ENCODE results near the gene SMG1.

SMG1 gene

DNA sequence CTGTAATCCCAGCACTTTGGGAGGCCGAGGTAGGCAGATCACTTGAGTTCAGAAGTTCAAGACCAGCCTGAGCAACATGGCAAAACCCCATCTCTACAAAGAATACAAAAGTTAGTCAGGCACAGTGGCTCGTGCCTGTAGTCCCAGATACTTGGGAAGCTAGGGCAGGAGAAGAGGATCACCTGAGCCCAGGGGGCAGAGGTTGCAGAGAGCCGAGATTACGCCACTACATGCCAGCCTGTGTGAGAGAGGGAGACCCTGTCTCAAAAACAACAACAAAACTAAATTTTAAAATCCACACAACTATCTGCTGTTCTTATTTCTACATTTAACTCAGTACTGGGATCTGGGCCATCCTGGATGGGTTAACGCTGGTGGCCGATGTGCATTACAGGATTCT, 83.6 kb downstream of the SMG1 start:
- DNase-seq, result no peak

DNA sequence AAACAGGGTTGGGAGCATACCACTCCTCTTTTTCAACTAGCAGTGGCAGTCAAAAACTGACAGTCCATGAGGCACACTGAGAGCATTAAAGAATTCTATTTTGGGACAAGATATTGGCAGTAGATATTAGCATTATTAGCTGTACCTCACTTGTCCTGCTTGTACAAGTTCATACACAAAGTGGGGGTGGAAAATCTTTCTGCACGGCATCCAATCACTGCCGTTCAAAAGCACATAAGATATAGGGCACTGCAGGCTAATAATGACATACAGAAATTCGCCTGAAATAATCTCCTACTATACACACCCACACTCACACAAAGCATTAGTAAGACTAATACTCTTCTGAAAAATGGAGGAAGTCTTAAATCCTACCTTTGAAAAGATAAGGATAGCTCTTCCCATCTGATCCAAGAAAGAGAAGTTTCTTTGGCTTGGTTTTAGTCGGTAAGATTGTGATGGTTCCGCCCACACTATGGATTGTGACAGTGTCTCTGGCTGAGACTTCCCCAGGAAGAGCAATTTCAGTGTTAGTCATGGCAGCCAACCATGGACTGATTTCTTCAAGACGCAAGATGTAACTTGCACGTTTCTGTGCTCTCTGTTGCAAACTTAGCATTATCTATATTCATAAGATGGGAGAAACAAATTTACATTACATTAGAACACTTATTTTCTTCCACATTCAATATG, 84.2 kb downstream of the SMG1 start:
- no peak for DNase-seq

DNA sequence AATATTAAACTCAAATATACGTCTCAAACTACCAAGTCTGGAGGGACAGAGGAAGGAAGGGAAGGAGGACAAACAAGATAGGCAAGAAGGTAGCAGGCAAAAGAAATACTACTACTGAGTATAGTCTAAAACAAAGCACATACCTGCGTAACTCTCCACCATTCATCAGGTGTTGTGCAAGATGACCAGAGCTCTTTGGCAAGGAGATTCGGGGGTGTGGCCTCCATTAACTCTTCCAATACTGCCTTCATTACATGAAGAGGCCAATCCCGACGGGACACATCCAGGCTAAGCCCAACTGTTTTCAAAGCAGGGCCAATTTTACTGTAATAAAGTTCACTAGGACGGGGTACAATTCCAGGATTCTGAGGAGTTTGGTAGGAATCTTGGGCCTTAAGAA, 86.7 kb downstream of the SMG1 start:
- DNase-seq, result no peak

DNA sequence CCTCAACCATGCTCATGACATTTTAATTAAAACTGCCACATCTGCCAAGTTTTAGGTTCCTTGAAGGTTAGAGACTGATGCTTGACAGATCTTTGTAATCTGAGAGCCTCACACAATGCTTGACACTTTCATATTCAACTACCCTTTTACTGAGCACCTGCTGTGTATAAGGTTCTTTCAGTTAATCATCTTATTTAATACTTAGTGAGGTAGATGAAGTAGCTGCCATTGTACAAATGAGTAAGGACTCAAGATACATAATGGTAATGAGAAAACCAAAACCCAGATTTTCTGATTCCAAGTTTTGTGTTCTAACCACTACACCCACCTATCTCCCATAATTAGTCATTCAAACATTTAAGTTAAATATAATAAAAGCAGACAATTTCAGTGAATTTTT, 89.5 kb downstream of the SMG1 start:
- DNase-seq, result no peak

DNA sequence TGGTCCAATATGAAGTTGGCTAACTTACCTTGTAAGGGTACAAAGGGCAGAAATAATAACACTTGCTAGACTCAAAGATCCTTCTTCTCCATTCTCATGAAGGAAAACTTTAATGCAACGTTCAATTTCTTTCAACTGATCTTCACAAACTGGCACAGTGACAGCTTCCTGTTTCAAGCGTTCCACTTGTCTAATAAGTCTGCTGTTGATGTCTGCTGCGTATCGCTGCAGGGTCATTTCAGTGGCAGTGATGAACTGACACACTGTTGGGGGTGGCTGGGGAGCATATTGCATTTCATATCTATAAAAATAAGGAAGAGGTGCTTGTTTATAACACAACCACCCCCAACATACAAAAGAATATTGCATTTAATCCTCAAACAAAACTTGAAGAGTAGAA, 91.3 kb downstream of the SMG1 start:
- no peak for DNase-seq

- no peak for DNase-seq
These were observed 92.3 kb downstream of the SMG1 start for GRCh38 chr16:18833707-18834505.

DNA sequence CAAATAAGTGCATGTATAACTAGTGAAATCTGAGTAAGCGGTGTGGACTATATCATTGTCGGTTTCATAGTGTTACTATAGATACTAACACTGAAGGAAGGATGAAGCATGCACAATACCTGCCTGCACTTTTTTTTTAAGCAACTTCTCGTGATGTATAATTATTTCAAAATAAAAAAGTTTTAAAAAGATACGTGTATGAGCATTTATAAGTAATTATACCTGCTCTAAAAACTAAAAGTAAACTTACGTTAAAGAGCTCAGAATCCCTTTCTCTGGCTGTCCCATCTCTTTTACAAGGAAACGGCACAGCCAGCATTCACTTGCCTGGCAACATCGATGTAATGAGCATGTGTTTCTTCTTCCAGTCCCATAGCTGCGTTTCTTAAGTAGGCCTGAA, 93.6 kb downstream of the SMG1 start:
- no peak for DNase-seq

DNA sequence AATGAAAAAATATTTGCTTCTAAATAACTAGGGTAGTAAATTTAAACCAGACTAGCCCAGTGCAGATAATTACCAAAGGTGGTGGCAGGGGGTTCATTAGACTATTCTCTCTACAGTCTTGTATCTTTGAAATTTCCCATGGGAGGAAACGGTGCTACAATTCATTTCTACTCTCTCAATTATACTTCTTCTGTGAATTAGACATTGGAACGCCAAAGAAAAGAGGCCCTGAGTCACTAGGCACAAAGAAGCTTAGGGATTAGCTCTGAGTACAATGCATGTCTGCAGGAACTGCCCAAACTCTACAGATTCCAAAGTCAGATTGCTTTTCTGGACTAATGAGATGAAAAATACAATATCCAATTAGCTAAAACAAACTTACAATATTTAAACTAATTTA, 94.2 kb downstream of the SMG1 start:
- DNase-seq, result no peak

GRCh38 chr16:18829251-18829650, 97.0 kb downstream of the SMG1 start:
- no peak for DNase-seq

DNA sequence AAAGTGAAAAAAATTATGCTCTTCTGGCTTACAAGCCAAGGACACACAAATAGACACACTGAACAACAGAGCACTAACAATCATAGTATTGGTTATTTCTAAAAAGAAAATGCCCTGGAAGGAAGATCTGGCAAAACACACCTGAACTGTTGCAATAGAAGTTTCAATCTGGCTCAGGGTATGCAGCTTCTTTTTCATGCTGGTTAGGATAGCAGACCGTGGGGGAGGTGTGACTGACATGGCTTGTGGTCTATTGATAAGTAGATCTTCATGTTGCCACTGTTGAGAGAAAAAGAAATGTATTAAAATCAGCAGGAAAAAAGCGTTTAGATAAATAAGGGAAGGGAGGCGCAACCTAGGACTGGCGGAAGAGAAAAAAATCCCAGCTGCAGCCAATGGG, 98.3 kb downstream of the SMG1 start:
- DNase-seq, result no peak

DNA sequence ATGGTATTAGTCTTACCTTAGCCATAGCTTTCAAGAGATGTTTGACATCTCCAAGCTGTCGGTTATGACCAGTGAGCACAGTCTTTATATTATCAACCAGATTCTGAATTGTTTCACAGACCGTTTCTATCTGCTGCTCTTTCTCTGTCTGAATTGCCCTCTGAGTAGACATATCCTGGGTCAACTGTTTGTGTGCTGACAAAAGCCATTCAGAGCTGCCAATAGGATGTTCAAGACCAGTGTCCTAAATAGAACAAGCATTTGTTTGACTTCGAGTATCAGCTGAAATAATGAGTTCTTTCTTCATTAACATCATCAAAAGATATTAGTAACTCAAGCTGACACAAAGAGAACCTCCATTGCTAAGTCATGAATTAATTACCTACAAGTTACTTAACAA, 109.9 kb downstream of the SMG1 start:
- DNase-seq, result no peak

GRCh38 chr16:18811925-18812324, 114.3 kb downstream of the SMG1 start:
- no peak for DNase-seq

GRCh38 chr16:18809165-18809564, 117.0 kb downstream of the SMG1 start:
- no peak for DNase-seq

- DNase-seq, result no peak
These were observed 120.9 kb downstream of the SMG1 start for GRCh38 chr16:18805257-18805773.

GRCh38 chr16:18804540-18804939, 121.7 kb downstream of the SMG1 start:
- no peak for DNase-seq

GRCh38 chr16:18803569-18804462, 122.4 kb downstream of the SMG1 start:
- no peak for DNase-seq

DNA sequence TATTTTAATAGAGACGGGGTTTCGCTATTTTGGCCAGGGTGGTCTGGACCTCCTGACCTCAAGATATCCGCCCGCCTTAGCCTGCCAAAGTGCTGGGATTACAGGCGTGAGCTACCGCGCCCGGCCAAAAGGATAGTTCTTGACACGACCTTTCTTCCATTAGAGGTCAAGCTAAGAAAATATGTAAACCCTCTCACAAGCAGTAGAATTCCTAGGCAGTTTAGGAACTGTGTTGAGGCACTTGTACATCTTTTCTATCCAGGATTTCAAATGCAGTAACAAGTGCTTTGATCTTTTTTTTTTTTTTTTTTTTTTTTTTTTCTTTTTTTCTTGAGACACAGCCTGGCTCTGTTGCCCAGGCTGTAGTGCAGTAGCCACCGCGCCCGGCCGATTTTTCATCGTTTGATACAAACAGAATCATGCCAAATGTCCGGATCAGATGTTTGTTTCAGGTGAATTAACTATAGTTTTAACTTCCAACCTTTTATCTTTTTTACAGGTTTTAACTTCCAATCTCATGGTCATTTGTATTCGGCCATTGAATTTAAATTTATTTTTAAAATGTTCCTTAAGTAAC, 123.4 kb downstream of the SMG1 start:
- no peak for DNase-seq

DNA sequence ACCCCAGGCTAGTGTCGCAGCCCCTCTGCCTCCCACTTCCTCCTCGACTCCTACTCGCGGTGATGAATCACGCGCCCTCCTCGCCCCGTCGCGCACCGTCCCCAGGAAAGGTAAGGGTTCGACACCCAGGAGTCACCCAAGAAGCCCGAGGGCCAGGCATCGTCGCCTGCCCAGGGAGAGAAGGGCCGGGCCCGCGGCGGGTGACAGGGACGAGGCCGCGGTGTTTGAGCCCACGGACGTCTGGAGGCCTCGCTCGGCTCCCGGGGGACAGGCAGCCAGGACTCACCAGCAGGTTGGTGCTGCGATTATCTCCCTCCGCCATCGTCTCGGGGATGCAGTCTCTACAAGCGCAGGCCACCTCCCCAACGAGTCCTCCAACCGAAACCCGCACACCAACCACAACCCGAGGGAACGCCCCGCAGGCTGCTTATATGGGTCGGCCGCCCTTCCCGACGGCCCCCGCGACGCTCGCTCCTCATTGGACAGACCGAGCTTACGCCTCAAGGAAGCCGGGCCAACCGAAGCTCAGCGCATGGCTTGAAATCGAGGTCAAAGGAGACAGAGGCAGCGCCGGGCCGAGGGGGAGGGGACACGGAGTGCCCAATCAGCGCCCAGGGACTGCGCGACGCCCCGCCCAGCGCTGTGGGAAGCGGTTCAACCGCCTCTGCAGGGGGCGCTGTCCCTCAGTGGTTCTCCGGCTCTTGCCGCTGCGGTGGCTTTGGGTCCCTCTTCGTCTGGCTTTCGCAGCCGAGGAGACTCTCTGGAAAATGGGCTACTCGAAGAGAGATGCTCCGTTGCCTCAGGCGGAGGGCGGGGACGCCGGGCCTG, 124.8 kb downstream of the SMG1 start, which contains the start of gene ARL6IP1:
Gene ARL6IP1 (minus strand): TSS at position 405 of the 828 bp plus-strand sequence. CDS start 83 bp downstream, at position 322.
- DNase-seq, result peak; percentile 99

DNA sequence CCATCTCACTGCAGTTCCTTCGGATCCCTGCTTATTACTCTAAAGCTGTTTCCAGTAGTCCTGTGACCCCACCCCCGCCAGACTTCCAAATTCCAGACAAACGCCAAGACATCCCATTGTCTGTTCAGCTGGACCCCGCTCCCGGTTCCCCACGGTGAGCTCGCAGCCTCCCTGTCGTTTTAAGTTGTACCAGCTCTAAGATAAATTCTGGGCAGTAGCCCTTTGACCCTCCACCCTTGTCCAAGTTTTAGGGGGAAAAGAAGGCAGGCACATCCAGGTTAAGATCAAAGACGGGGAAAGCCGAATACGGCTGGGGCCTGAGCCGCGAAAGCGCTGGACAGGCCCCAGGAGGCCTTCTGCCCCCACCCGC, 125.4 kb downstream of the SMG1 start:
- DNase-seq, result no peak

- DNase-seq, result no peak
These were observed 125.9 kb downstream of the SMG1 start for GRCh38 chr16:18800293-18800692.

GRCh38 chr16:18799500-18799899, 126.7 kb downstream of the SMG1 start:
- no peak for DNase-seq

- no peak for DNase-seq
These were observed 128.5 kb downstream of the SMG1 start for GRCh38 chr16:18797746-18798145.
